ENCODE data around the gene SAMD11.

SAMD11 gene

GRCh38 chr1:947958-948357 is 24.2 kb downstream of the SAMD11 start:
- DNase-seq: no peak

- DNase-seq: no peak
Observed at GRCh38 chr1:950268-950667, 26.5 kb downstream of the SAMD11 start.

- no peak for DNase-seq
Observed at GRCh38 chr1:950881-951280, 27.2 kb downstream of the SAMD11 start.

GRCh38 chr1:951364-951763 is 27.6 kb downstream of the SAMD11 start:
- DNase-seq: no peak

- DNase-seq: no peak
Observed at GRCh38 chr1:952201-952600, 28.5 kb downstream of the SAMD11 start.

GRCh38 chr1:952603-953002 is 28.9 kb downstream of the SAMD11 start:
- no peak for DNase-seq

- DNase-seq: no peak
Observed at GRCh38 chr1:953524-954320, 30.0 kb downstream of the SAMD11 start.

GRCh38 chr1:954927-955326 is 31.2 kb downstream of the SAMD11 start:
- DNase-seq: no peak

- no peak for DNase-seq
Observed at GRCh38 chr1:955474-955873, 31.8 kb downstream of the SAMD11 start.

GRCh38 chr1:956636-957035 is 32.9 kb downstream of the SAMD11 start:
- no peak for DNase-seq

- peak; percentile 89 for DNase-seq
Observed at GRCh38 chr1:958823-959730, 35.4 kb downstream of the SAMD11 start, which contains the start of gene NOC2L. TSS of gene NOC2L (minus strand) at chr1:959256. CDS start at chr1:959240, 16 bp downstream.

- no peak for DNase-seq
Observed at GRCh38 chr1:959731-960362, 36.1 kb downstream of the SAMD11 start.

- DNase-seq: peak; percentile 75
Observed at GRCh38 chr1:960363-961131, 36.8 kb downstream of the SAMD11 start, which contains the start of gene KLHL17. TSS of gene KLHL17 (plus strand) at chr1:960584. CDS start at chr1:960694, 110 bp downstream.

- DNase-seq: no peak
Observed at GRCh38 chr1:961132-961669, 37.5 kb downstream of the SAMD11 start.

- DNase-seq: no peak
Observed at GRCh38 chr1:962381-963300, 38.9 kb downstream of the SAMD11 start.

- no peak for DNase-seq
Observed at GRCh38 chr1:963301-963651, 39.6 kb downstream of the SAMD11 start.

GRCh38 chr1:963746-964525 is 40.2 kb downstream of the SAMD11 start:
- no peak for DNase-seq

- DNase-seq: no peak
Observed at GRCh38 chr1:964691-965525, 41.2 kb downstream of the SAMD11 start.

GRCh38 chr1:965526-966134 is 41.9 kb downstream of the SAMD11 start:
- DNase-seq: no peak
